KBM-7 (cell line): ENCODE data around the gene RPTN.
"Not testable (repeated sequence)": the region's sequence is repeated elsewhere in the genome, so short reads cannot be mapped to it uniquely, and the experiment has no call there.

Source experiments
- DNase-seq: peaks from one replicate; pipeline ENCODE4 v3.0.0-alpha.2; 2015
- in situ Hi-C: fragments of 300-500 bp; cut with MboI; formaldehyde crosslinking; loops from 2 replicates; pipeline ENCODE4 v1.14.3; 2020; ENCODE audit warnings: low sequenced_read_pairs, low pct_unique_long_range_greater_than_20kb, mixed read lengths

RPTN gene

DNA sequence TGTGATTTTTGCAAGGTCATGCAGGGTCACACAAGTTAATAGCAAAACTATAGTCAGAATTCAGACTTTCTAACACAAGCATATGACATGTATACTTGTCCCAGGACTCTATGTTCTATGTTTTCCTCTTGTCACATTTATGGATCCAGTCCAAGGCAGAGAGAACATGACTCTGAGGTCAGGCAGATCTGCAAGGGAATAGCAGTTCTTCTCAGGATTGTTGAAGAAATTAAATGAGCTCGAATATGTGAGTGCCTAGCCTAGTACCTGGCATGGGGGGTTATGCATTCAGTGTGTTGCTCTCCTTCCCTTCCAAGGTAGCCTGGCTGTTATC lies 9.5 kb upstream of the RPTN start:
- DNase-seq: no peak
- in situ Hi-C loops: no loop called here

DNA sequence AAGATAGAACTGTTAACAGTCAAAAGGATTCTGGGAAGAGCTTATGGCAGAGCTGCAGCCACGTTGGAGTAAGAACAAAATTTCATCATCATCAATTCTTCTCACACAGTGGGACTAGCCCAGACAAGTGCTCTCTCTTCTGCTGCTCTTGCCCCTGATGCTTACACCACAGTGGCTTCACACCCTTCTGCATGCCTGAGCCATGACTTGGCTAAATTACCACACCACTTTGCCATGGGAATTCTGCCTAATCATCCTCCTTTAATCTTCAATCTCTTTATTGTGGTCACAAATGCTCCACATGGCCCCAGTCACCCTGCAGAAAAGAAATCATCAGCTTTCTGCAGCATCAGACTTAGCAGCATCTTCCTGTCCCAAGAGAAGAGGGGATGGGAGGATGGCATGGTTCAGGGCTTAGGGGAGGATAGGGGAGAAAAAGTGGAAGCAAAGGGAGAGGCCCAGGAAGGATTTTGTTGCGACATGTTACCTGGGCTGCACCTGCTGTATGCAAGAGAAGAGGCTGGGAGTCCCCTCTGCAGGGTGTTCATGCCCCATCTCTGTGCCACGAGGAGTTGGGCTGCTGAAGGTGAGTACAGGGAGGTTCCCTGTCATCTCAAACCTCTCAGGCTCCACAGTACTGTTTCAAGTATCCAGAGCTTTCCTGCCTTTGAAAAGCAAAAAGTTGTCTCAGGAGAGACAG lies 9.0 kb upstream of the RPTN start:
- no peak for DNase-seq
- in situ Hi-C loops: no loop called here

DNA sequence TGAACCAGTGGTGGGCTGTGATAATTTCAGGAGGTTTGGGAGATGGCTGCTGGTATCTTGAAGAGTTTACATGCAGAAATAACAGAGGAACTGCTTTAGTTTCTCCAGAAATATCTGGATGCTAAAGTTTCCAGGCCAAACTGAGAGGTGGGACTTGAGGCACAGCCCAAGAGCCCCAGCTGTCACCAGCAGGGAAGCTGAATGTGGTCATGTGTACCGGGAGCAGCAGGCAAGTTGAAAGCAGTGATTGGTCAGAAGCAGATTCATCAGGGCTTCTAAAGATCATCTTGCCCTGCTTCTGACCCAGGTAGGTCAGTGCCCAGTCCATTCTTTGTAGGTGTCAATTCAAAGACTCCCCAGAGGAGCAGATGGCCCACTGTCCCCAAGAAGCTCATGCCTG lies 7.9 kb upstream of the RPTN start:
- in situ Hi-C loops: no loop called here

DNA sequence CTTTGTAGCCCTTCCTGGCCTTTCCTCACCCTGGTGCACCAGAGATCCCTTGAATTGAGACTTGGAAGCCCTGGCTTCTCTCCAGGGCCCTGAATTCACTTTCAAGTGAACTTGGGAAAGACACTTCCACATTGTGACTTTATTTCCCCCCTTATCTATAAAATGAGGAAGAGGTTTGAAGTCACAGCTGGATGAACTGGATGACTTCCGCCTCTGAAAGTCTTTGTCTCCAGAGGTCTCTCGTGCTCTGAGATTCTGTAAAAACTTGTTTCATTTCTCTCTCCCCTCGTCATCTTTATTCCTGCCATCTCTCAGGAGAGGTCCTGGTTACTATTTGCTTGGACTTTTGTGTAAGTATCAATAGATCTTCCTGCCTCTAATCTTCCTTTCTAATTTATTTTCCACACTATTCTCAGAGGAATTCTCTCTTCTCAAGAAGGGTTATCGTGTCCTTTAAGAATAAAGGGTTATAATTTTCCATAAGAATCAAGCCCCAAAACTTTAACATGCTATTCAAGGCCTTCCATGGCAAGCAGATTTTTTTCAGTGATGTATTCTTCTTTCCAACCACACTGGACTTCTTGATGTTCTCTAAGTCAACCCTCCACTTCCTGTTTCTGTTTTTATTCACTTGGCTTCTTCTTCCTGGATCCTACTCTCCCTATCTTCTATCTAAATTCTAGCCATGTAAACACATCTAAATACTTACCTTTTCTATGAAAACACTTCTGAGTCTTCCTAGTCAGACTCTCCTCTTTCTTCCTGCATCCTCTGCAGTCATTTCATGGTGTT lies 6.5 kb upstream of the RPTN start:
- in situ Hi-C loops: no loop called here
- no peak for DNase-seq

More for the DNA sequence above, 7.9 kb upstream of the RPTN start:
- DNase-seq: no peak

DNA sequence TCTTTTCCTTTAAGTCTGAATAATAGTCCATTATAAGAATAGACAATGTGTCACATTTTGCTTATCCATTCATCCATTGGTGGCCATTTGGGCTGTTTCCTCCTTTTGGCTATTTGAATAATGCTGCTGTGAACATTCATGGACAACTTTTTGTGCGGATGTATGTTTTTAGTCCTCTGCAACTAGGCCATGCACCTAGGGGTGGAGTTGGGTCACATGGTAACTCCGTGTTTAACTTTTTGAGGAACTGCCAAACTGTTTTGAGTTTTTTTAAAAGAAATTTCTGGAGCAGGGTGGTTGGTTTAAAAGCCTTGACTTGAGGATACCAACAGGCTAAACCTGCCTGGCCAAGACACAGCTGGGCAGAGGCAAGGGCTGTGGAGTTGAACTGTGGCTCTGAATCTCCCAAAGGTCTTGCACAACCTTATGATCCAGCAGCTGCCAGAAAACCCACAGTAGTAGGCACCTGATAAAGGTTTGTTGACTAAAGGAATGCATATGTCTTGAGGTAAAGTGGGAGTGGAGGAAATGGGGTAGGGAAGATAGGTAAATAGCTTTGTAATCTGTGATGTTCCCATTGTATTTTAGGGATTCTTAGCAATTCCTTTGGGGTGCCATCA lies 5.6 kb upstream of the RPTN start:
- in situ Hi-C loops: no loop called here
- DNase-seq: no peak

DNA sequence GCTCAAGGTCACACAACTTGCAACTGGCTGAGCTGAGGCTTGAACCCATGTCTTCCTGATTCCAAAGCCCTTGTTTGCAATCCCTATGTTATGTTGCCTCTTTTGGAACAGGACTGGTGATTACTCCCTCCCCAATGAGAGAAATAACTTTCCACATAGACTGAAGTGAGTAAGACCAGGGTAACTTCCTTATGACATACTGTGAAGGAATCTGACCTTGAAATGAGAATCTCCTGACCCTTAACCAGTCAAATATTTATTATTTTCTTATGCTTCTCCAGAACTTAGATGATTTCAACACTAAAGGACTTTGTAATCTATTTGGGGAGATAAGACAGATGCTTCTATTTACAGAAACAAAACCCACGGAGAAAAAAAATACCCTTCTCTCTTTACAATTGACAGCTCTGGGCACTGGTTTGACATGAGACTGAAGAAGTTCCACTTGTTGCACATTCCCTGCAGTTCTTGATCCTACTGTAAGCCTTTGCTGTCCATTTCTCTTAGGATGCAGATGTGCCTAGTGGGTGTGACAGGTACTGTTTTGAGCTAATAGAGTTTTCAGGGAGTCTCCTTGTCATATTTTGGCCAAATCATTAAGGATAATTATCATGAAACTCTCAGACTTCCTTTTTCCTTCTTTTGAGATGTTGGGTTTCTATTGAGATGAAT lies 3.9 kb upstream of the RPTN start:
- DNase-seq: no peak
- in situ Hi-C loops: no loop called here

DNA sequence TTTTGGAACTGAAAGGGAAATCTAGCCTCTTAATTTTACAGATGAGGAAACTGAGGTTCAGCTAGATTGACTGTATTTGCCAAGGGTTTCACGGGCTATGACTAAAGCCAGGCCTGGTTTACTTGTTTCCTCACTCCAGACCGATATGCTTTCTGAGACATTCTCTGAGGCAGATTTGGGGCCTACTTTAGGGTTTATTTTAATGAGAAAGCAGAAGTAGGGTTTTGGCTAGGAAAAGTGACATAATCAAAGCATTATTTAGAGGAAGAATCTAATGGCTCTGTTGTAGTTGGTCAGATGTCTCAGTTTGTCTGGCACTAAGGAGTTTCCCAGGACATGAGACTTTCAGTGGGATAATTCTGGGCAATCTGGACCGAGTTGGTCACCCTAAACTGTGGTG lies 1.5 kb upstream of the RPTN start:
- in situ Hi-C loops: no loop called here

DNA sequence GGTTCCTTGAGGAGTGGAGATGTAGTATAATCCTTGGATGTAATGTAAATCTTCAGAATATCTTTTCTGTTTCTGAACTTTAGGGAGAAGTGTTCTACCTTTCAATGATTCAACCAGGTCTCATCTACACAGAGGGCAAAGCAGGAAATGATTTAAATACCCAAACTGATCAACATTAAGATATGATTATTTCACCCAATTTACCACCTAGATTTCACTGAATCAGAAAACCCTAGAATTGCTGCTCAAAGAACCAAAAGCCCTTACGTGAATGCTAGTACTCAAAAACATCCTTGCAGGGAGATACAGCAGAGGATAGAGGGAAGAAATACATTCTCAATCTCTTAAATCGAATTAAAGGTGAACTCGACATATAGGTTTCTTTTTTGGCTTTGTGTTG lies 5.0 kb downstream of the RPTN start:
- no peak for DNase-seq
- in situ Hi-C loops: no loop called here

More for the DNA sequence above, 1.5 kb upstream of the RPTN start:
- peak; percentile 23 for DNase-seq

DNA sequence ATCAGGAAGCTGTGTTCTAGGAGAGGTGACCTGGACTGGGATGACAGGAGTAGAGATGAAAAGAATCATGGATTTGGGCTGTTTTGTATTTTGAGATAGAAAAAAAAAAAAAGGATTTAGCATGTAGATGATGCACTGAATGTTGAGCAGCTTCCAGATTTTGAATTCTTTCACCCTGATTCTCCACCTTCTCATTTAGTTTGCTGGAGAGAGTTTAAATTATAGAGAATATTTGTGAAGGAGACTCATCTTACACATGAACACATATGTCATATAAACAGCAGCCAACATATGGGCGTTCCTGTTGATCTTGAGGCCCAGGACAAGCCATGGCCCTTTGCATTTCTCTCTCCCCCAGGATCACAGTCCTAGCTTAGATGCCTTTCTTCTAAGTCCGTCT lies 7.4 kb downstream of the RPTN start:
- DNase-seq: no peak
- in situ Hi-C loops: no loop called here

DNA sequence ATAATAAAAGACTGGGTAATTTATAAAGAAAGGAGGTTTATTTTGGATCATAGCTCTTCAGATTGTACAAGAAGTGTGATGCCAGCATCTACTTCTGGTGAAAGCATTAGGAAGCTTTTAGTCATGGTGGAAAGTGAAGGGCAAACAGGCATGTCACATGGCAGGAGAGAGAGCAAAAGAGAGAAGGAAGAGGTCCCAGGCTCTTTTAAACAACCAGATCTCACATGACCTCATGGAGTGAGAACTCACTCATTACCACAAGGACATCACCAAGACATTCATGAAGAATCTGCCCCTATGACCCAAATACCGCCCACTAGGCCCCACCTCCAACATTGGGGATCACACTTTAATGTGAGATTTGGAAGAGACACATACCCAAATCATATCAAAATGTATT lies 10.0 kb downstream of the RPTN start:
- DNase-seq: no peak
- in situ Hi-C loops: no loop called here

DNA sequence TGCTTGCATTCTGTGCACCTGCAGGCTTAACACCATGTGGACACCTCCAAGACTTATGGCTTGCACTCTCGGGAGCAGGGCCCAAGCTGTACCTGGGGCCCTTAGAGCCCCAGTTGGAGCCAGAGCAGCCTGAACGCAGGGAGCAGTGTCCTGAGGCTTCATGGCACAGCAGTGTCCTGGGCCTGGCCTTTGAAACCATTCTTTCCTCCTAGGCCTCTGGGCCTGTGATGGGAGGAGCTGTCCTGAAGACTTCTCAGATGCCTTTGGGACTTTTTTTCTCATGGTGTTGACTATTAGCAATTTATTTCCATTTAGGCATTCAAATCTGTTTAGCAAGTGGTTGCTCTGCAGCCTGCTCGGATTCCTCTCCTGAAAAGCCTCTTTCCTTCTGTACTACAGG lies 11.0 kb downstream of the RPTN start:
- no peak for DNase-seq
- in situ Hi-C loops: no loop called here

DNA sequence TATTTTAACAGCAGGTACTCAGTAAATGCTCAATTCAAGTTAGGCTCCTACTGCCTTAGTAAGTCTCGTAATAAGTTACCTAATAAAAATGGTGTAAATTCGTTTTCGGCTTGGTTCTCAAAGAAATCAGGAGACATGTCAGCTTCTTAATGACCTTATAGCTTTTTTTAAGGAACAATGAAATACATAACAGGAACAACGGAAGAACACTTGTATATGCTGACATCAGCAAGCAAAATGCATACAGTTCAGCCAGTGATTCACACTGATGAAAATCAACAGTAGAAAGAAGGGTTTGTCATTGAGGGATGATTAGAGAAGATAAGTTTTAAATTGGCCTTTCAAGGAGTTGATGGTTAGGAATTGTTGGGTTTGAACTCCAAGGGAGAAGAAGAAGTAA lies 13.3 kb downstream of the RPTN start:
- no peak for DNase-seq
- in situ Hi-C loops: no loop called here

DNA sequence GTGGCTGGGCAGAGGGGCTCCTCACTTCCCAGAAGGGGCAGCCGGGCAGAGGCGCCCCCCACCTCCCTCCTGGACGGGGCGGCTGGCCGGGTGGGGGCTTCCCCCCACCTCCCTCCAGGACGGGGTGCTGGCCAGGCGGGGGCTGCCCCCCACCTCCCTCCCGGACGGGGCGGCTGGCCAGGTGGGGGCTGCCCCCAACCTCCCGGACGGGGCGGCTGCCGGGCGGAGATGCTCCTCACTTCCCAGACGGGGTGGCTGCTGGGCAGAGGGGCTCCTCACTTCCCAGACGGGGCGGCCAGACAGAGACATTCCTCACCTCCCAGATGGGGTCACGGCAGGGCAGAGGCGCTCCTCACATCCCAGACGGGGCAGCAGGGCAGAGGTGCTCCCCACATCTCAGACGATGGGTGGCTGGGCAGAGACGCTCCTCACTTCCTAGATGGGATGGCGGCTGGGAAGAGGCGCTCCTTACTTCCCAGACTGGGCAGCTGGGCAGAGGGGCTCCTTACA lies 14.3 kb downstream of the RPTN start:
- in situ Hi-C loops, DNase-seq: not testable (repeated sequence)

DNA sequence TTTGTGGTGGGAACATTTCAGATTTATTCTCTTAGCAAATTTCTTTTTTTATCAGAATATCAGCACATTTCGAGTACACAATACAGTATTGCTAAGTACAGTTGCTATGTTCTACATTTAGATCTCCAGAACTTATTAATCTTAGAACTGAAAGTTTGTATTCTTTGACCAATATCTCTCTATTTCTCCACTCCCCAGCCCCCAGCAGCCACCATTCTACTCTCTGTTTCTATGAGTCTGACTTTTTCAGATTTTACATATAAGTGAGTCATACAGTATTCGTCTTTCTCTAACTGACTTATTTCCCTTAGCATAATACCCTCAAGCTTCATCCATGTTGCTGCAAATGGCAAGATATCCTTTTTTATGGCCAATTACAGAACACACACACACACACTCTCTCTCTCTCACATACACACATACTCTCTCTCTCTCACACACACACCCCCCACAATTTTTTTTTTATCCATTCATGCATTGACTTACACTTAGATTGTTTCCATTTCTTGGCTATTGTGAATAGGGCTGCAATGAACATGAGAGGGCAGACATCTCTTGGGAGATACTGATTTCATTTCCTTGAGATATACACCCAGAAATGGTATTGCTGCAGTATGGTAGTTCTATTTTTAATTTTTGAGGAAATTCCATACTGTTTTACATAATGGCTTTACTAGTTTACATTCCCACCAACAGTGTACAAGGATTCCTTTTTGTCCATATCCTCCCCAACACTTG lies 15.7 kb downstream of the RPTN start:
- in situ Hi-C loops: no loop called here
- no peak for DNase-seq

DNA sequence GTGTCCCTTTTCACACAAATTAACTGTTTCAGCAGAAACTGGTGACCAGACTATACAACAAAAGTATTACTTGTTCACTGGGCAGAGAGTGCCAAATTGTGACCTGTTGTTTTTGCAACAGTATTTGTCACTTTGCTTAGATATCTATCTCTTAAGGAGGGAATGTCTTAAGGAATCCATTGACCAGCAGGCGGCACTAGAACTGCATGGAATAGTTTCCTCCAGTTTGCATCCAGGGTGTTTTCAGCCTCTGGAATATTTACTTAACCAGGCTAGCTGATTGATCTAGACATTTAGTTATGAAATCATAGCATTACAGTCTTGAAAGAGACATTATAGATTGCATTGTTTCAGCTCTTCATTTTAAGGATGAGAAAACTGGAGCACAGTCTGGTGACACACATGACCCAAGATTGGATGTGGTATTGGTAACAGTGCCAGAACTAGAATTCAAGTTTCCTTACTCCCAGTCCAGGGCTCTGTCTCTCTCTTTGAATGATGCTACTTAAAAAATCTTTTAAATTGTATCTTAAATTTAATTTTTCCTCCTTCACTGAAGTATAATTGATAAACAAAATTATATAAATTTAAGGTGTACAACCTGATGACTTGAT lies 16.9 kb downstream of the RPTN start:
- peak; percentile 54 for DNase-seq
- in situ Hi-C loops: no loop called here

DNA sequence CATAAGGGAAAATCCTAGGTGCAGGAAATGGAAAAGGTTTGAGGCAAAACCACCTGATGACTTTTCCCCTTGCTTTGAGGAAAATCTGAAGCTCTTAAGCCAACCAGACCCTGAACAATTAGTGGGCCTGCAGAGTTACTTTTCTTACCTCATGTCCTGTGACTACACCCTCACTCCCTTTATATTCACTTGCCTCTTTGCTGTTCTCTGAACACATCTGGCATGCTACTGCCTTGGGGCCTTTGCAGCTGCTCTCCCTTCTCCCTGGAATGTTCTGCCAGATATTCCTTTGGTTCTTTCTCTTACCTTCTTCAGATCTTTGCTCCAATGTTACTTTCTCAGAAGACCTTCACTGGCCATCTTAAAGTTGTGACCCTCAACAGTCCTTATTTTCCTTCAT lies 21.8 kb downstream of the RPTN start:
- DNase-seq: no peak
- in situ Hi-C loops: no loop called here

DNA sequence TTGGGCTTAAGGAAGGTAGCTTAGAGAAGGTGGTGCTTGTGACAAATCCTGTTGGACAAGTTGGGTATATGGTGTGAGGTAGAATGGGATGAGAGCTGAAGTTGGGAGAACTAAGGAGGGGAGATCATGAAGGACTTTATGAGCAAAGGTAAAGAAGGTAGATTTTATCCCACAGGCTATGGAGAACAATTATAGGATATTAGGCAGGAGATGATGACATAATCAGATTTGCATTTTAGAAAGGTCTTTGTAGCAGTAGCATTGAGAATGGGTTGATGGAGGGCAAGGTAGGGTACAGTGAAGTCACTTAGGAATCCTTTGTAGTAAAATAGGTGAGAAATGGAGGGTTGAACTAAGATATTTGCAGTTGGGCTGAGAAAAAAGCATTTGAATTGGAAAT lies 28.8 kb downstream of the RPTN start:
- no peak for DNase-seq
- in situ Hi-C loops: no loop called here

DNA sequence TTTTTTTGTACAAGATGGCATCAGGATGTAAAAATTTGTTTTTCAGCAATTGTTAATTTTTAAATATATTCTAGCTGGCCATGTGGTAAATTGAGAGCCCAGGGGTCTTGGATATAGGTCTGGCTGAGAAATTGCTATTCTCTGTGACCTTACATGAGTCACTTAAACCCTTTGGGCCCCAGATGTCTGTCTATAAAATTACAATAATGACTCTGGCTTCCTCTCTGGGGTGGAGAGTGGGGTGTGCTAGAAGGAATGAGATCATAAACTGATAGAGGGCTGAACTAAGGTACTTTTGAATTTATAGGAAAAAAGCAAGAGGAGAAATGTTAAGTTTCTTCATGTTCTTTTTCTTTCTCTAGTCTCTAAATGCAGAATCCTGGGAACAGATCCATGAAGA lies 31.4 kb downstream of the RPTN start:
- no peak for DNase-seq

More for the DNA sequence above, 31.4 kb downstream of the RPTN start:
- in situ Hi-C loops: no loop called here
